GM21529 (cell line): ENCODE results near the gene ATP2A3.

ENCODE experiments used
- ATAC-seq: cut with Tn5 transposase; IDR thresholded peaks from one replicate; pipeline ENCODE4 v1.9.1; 2021; ENCODE audit not compliant: unreplicated experiment

ATP2A3 gene

DNA sequence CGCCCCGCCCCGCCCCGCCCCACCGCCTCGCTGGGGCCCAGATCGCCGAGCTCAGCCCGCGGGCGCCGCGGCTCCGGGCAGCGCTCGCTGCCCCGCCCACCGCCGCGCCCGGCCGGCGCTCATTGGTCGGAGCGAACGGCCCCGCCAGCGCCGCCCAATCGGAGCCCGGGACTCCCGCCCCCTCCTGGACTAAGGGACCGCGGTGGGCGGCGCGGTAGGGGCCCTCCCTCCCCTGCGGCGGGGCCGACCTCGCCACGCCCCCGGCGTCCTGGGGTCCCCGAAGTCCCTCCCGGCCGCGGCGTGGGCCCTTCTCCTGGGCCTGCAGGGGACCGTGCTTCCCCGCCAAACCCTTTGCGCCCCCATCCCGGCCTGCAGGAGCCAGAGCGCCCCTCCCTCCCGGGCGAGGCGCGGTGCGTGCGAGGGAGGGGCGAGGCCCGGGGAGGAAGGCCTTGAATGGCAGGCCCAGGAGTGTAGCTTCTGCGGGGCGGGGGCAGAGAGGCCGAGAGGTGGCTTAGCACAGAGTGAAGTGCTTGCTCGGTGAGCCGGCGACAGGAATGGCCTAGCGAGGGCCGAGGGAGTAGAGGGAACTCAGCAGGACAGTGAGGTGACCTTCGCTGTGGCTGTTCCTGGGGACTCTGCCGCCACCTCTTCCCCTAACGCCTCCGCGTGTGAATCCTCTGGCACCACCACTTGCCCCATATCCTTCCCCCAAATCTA, 71.1 kb downstream of the ATP2A3 start, which contains the start of gene CAMKK1:
Gene CAMKK1 (minus strand): TSS at position 51 of the 717 bp plus-strand sequence. CDS start 7,366 bp downstream, outside the sequence.
- ATAC-seq = peak; percentile 82

DNA sequence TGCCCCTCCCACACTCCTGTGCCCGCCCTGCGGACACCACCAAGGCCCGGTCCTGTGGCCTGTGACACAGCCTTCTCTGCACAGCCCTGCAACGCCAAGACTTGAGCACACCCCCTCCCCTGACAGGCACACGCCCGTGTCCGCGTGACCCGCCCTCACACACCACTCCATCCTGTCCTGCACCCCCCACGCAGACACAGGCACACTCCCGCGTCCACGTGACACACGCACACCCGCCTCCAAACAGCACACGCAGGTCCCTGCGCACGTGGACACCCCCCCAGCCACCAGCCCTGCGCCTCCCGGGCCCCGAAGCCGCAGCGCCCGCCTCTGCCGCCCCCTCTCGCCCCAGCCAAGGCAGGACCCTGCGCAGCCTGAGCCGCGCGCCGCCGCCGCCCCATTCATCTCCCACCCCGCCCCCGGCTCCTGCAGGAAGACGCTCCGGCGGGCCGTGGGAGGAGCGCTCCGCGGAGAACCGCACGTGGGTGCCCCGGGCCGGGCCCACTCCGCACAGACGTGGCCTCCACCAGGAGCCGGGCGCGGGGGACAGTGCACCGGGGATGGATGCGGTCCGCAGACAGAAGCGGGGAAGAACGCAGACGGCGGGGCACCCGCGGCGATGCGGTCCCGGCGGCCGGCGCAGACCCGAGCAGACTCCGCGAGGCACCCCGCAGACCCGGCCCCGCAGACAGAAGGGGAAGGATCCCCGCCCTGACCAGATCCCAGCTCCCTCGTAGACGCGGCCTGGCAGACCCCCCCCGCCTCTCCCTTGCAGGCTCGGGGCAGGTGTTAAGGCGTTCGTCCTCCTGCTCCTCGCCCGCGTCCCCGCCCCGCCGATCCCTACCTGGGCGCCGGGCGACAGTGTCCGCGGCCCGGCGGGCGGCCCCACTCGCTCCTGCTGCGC, 71.9 kb downstream of the ATP2A3 start:
- peak; percentile 15 for ATAC-seq

DNA sequence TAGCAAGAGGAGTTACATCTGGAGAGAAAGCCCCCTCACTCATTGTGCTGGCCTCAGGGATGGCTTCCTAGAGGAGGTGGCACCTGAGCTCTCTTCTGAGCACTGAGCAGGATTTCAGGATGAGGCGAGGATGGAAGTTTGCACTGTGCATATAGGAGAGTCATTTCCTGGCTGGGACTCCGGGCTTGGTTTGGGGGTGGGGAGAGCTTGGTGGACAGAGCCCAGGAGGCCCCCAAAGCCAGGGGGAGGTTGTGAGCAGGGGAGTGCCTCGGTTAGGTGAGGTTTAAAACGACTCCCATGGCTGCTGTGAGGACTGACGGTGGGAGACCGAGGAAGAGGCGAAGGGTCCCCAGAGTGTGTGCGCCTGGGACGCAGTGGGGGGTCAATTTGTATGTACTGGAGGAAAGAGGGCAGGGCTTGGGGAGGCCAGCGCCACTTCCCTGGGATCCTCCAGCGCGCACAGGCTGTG, 72.6 kb downstream of the ATP2A3 start:
- ATAC-seq = no peak

DNA sequence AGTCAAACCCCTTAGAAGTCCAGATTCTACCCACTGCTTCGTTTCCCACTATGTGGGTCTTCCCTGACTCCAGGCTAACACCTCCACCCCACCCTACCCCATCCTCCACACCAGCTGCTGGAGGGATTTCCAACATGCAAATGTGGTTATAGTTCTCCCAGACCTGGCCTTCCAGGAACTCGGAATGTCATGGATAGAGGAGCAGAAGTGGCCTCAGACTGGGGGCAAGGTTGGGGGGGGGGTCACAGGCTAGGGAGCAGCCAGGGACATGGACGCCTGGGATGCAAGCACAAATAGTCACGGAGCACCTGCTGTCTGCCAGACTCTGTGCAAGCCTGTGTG, 73.4 kb downstream of the ATP2A3 start:
- no peak for ATAC-seq

DNA sequence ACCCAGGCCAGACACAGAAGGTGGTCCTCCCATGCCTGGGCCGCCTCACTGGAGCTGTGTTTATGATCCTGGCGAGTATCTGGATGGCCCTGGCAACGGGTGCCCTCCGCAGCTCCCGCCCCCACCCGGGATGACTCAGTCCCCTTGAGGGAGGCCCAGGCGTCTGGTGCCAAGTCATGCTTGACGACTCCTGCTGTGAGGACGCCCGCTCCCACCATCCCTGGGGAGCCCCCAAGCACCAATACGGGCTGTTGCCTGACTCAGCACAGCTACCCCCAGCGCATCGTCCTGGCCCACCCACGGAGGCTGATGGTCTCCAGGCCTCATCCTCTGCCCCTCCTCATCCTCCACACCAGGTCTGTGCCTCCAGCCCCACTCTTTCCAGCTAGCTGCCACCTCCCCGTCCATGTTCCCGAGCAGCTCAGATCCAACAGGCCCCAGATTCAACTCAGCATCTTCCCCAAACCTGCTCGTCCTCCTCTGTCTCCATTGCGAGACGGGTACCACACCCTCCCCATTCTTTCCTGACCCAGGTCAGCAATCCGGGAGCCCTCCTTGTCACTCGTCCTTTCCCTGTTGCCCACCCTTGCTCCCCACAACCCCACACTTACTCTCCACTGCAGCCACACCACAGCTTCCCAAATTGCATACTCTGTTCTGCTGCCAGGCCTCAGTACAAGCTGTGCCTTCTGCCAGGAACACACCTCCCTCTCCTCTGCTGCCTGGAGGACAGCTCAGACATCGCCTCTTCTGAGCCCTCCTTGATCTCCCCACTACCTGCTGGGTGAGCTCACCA, 74.0 kb downstream of the ATP2A3 start:
- no peak for ATAC-seq

DNA sequence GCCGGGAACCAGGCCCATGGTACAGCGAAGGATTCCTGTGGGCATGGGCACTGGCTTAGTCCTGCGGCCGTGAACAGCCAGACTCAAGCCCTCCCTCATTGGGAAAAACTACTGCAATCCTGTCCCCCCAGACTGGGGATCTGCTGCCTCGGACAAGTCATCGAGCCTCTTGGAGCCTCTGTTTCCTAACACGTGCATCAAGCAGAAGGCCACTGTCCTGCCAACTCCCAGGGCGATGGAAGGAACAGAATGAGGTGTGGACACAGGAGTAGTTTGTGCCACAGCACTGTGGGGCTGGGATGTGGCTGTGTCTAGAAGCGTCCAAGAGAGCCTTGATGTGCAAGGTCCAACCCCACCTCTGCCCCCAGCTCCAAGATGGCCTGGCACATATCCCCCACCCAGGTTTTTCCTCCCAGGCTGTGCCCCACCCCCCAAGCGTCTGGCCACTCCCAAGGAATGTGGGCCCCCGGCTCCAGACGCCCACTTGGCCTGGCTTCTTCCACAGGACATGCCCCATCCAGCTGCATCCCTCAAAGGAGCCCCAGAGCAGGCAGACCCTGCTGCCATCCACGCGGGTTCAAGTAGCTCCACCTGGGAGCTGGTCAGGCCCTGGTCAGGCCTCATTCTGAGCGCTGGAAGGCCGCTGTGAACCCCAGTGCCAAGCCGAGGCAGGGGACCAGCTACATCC, 74.8 kb downstream of the ATP2A3 start:
- no peak for ATAC-seq

DNA sequence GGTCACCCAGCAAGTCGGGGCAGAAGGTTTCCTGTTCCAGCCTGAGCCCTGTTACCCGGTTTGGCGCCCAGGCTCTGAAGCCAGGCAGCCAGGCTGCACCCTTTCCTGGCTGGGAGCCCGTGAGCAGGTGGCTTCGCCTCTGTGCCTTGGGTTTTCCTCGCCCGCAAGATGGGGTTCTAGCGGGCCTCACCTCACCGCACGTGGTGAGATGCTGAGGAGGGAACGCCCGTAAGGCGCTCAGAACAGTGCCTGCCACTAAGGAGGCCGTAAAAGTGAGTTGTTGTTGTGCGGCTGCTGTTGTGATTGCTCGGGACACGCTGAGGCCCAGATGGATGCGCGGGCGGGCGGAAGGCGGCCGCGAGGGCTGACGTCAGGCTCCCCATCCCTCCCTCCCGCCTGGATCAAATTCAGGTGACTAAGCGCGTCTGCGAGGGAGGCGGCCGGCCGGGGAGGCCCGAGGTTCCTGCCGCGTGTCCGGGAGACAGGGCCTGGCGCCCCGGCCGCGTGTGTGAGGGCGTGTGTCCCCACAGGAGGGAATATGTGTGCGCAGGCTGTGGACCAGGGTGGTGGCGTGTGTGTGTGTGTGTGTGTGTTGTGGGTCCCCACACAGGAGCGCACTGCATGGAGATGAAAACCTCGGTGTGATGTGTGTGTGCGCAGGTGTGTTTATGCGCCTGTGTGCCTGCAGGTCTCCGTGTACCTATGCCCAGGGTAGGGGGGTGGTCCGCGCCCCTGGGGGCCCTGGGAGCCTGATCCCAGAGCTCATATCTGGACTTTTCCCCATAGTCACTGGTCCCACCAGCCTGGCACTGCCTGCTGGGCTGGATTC, 75.7 kb downstream of the ATP2A3 start:
- no peak for ATAC-seq

DNA sequence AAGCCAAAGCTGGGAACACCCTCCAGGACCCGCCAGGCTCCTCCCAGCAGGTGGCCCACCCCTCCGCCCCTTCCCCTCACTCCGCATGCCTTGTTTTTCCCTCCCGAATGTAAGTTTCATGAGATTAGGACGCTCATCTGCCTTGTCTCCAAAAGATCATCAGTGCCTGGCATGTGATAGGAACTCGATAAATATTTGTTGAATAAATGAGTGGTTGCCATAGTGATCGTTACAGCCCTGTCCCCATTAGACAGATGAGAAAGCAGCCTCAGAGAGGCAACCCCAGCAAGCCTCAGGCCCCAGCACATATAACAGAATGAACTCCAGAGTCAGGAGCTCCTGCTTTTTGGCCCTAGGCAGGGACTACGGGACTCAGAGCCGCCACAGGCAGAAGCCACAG, 76.4 kb downstream of the ATP2A3 start:
- ATAC-seq = no peak

DNA sequence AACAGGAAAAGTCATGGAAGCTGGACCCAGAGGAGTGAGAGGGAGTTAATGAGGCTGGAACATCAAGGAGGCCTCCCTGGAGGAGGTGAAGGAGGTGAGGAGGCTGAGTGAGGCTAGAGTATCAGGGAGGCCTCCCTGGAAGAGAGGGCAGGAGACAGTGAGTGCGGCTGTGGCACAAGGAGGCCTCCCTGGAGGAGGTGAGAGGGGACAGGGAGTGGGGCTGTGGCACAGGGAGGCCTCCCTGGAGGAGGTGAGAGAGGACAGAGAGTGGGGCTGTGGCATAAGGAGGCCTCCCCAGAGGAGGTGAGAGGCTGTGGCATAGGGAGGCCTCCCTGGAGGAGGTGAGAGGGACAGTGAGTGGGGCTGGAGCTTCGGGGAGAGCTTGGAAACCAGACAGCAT, 76.8 kb downstream of the ATP2A3 start:
- ATAC-seq = no peak

DNA sequence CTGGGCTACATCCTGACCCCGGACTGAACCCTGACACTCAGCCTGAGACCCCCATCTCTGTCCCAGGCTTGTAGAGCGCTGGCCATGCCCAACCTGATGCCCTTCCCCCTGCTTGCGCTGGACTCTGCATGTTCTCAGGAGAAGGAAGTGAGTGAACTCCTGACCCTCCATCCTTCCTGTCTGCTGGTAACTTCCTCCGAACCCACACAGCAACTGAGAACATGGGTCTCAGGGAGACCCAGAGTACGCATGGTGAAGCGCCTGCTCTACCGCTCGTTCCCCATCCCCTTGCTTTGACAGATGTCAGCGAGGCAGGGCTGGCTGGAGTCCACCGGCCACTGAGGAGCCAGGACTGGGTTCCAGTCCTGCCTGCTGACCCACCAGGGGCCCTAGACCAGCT, 77.5 kb downstream of the ATP2A3 start:
- no peak for ATAC-seq

DNA sequence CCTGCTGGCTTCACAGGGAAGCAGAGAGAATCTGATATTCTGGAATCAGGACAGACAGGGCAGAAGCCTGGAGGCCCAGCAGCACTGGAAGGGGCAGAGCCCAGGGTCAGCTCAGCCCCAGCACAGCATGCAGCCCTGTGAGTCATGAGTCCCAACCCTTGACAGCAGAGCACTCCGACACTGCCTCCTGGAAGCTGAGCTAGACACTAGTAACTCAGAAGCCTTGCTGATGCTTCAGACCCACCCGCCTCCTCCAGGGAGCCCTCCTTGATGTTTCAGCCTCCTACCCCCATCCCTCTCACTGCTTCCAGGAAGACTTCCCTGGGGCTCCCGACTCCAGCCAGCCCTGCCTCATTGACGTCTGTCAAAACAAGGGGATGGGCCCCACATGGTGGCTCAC, 78.3 kb downstream of the ATP2A3 start:
- no peak for ATAC-seq

DNA sequence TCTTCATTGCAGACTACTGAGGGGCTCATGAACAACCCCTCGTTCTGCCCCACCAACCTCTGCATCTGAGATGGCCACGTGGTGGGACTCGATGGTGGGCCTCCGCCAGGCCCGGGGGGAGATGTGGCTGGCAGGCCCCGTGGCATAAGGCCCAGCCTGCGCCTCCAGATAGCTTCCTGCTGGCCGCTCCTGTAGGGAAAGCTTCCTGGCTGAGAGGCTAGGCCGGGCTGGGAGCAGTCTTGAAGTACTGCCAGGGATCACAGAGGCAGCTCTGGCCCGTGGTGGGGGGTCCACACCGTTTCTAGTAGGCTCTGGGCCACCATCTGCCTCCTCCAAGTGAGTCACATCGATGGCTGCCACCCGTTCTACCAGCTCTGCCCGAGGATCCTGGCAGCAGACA, 79.0 kb downstream of the ATP2A3 start:
- ATAC-seq = no peak

DNA sequence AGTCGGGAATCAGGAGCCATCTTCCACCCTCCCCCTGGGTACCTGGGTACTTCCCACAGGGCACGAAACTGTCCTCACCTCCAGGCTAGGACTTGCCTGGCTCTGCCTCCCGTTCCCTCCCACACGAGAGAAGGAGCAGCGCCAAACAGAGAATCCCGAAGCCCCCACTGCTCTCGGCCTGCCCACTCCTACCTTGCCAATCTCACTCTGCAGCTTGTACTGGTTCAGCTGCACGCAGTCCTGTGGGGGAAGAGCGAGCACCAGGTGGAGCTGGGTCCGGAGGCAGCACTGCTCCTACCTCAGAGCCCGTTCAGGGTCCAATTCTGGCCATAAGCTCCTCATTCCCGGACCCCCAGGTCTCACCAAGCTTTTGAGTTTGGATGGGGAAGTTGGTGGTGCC, 80.0 kb downstream of the ATP2A3 start:
- no peak for ATAC-seq

DNA sequence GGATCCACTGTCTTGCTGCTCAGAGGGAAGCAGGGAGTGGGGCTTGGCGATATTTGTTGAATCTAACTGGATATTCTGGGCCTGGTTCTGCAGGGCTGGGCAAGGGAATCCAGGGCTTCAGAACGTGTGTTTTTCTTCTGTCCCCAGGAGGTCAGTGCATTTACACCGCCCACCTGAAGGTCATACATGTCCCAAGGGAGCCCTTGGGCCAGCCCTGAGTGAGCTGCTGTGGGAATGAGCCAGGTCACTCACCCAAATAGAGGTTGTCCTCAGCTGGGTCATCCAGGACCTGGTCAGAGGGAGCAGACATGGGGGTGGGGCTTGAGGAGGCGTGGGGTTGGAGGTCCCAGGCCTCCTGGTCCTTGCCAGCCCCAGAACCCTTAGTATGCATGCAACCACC, 82.0 kb downstream of the ATP2A3 start:
- no peak for ATAC-seq

DNA sequence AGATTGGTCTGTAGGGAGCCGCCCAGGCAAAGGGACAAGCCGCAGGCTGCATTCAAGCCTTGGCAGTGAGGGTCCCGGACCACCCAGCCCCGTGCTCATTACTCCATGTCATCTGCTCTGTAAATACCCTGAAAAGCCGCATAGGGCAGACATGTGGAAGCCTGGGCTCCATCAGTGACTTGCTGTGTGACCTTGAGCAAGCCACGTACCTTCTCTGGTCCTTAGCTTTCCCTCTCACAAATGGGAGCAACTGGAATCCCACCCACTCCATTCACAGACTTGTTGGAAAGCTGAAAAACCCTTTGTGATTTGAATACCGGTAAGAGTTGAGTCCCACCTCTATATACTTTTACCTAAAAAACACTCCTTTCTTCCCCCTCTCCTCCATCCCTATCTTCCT, 83.3 kb downstream of the ATP2A3 start:
- ATAC-seq = no peak

DNA sequence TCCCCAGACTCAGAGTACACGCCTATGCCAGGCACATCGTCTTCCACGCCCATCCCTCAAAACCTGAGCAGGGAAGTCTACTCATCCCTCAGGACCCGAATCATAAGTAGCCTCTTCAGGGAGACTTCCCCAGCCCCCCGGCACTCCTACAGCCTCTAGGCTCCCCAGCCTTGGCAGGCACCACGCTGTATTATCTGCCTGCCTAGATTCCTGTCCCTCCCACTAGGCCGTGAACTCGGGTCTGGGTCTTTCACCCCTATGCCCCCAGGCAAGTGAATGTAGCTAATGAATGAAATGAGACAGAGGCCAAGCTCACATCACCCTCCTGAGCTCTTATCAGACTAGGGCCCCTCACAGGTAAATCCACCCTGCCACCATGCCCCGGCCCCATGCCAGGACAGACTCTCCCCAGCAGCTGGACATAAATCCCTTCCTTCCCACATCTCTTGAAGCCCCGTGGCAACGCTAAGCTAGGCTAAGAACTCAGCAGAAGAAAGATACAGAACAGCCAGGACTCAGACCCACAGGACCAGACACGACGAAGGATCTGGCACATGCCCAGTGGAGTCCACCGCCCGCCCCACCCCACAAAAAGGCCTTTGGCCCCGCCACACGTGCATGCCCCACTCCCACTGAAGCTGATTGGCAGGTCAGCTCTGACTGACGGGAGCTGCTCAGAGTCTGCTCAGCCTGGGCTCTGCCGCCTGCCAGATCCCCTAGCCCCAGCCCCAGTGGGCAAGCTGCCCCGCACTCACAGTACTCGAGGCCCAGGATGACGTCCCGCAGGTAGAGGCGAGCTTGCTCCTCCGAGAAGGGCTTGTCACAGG, 84.4 kb downstream of the ATP2A3 start:
- ATAC-seq = no peak

DNA sequence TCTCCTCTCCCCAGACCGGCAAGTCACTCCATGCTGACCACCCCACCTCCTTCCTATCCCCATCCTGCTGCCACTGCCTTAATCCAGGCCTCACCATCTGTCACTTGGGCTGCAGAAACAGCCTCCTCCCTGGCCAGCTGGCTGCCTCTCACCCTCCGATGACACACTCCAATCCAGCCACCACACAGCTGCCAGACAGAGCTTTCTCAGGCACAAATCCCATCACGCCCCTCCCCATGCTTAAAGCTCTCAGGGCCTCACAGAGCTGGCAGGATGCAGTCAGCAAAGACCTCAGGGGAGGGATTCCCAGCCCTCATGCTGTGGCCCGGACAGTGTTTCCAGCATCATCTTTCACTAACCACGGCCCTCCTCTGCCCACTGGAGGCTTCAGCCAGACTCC, 85.1 kb downstream of the ATP2A3 start:
- ATAC-seq = no peak

DNA sequence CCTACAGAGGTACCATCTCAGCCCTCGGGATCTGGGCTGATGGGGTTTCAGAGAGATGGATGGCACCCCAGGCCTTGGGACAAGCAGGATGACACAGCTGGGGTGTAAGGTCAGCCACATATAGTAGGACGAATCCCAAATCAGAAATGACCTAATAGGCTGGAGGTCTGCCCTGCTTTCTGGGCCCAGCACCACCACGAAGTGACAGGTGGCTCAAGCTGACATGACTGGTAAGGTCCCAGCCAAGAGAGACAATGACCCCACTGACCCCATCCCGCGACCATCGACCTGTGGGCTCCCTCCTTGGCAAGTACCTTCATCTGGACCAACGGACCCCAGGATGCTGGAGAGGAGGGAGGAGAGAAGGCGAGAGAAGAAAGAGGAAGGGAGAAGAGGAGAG, 87.0 kb downstream of the ATP2A3 start:
- ATAC-seq = no peak

DNA sequence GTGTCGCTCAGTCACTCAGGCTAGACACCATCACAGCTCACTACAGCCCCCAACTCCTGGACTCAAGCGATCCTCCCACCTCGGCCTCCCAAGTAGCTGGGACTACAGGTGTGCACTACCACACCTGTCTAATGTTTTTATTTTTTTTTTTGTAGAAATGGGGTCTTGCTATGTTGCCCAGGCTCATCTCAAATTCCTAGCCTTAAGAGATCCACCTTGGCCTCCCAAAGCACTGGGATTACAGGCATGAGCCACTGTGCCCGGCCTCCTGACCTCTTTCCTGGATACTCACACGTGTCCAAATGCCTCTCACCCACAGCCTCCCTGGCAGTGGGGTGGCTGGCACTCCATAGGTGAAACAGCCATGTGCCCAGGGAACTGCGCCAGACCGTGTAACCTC, 88.9 kb downstream of the ATP2A3 start:
- ATAC-seq = no peak
